HFF-Myc (cell line): ENCODE measurements around the gene CDH4.

Source experiments
- DNase-seq: peaks from one replicate; pipeline ENCODE4 v3.0.0-alpha.2; 2011; ENCODE audit warnings: low read depth; ENCODE audit errors: extremely low read depth
- H3K4me3 ChIP-seq: replicated peaks from 2 replicates; pipeline ENCODE4 v1.5.1; 2011; ENCODE audit warnings: low read depth, mild to moderate bottlenecking, control low read depth, low read length
- TF ChIP-seq, protein P1 (sequence below): IDR thresholded peaks from 2 replicates; pipeline ENCODE4 v1.5.1; 2012; ENCODE audit warnings: mild to moderate bottlenecking, low read depth, low read length, control low read depth; ENCODE audit errors: missing control alignments

CDH4 gene

DNA sequence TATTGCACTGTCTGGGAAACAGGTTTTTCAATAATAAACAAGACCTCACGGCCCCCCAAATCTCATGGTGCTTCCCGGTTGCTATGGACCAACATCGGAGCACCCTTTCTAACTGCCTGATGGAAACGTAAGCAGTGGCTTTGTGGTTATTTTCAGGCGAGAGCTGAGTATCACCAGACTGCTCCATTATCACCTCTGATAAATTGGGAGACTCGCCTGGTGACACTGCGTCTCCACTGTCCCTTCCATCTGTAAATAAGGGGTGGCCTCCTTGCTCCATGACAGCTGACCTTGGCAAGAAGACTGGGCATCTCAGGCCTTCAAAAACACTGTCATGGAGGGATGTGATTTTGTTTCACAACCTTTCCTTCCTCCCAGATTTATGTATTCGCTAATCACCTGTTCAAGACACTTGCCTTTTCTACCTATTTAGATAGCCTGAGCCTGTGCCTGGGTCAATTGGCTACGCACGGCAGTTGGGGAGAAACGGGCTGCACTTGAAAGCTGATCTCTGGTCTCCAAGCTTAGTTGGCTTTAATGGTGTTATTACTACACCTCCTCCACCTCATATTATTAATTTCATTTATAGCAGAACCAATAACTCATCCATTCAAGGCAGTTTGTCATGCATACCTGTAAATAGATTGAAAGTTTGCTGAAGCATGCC is 17.7 kb upstream of the CDH4 start:
- DNase-seq: no peak
- H3K4me3 ChIP-seq: no peak overlapping the region
- TF ChIP-seq, protein P1, sequence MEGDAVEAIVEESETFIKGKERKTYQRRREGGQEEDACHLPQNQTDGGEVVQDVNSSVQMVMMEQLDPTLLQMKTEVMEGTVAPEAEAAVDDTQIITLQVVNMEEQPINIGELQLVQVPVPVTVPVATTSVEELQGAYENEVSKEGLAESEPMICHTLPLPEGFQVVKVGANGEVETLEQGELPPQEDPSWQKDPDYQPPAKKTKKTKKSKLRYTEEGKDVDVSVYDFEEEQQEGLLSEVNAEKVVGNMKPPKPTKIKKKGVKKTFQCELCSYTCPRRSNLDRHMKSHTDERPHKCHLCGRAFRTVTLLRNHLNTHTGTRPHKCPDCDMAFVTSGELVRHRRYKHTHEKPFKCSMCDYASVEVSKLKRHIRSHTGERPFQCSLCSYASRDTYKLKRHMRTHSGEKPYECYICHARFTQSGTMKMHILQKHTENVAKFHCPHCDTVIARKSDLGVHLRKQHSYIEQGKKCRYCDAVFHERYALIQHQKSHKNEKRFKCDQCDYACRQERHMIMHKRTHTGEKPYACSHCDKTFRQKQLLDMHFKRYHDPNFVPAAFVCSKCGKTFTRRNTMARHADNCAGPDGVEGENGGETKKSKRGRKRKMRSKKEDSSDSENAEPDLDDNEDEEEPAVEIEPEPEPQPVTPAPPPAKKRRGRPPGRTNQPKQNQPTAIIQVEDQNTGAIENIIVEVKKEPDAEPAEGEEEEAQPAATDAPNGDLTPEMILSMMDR: no peak

DNA sequence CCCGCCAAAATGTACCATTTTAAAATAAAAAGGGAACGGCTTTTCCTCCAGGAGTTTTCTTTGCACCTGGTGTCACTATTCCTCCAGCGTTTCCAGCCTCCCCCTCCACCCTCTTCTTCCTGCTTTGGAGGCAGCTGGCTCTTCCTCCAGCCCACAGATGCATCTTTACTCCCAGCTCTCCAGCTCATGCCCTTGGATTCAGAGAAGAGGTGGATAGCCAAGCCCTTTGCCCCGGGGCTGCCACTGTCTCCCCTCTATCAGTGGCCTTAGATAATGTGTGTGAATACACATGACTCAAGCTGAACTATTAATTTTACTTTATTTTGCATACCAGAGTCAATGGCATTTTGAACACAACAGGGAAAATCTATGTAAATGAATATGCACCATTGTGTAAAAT is 15.3 kb upstream of the CDH4 start:
- DNase-seq: no peak
- TF ChIP-seq, protein P1: no peak
- H3K4me3 ChIP-seq: no peak overlapping the region

DNA sequence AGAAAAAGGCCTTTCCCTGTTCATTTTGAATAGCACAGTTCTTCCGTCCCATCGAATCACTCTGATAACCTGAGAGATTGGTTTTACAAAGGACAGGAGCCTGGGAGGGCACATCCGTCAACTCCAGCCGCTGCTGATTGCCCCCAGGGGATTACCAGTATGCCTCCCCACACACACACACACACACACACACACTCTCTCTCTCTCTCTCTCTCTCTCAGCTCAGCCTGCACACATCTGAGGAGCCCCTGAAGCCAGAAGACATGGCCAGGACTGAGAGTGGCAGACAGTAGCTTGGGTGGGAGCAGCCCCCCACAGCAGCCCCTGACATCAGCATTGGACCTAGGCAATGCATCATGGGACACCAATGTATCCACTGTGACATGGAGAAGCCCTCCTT is 13.2 kb upstream of the CDH4 start:
- DNase-seq: no peak
- H3K4me3 ChIP-seq: no peak overlapping the region
- TF ChIP-seq, protein P1: no peak

DNA sequence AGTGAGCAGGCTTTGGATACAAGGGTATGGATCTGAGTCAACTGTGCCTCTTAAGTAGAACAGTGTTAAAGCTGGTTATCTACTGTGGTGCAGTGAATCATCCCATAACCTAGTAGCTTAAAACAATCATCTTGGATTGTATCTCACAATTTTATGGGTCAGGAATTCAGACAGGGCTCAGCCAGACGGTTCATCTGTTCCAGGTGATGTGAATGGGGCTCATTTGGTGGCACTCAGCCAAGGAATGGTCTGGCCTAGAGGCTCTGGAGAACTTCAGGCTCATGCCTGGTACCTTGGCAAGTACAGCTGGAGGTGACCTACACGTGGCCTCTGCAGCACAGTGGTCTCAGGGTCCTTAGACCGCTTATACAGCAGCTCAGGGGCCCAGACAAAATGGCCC is 11.2 kb upstream of the CDH4 start:
- no peak for DNase-seq
- TF ChIP-seq, protein P1: no peak
- no peak overlapping the region for H3K4me3 ChIP-seq

DNA sequence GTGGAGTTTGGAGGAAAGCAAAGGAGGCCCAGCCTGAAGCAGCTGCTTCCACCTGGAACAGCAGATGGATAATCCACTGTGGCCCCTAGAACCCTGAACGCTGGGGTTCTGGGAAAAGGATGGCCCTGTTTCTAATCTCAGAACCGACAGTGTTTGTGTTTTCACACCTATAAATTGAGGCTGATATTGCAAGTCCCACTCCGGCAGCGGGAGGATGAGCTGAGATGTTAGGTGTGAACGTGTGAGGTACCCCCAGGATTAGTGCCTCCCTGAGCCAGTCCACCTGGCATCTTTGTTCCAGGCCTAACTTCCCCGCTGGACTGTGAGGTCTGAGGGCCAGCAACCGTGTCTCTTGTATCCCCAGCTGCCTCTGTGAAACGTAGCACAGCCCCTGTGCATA is 7.8 kb upstream of the CDH4 start:
- DNase-seq: no peak
- no peak overlapping the region for H3K4me3 ChIP-seq
- TF ChIP-seq, protein P1: no peak

DNA sequence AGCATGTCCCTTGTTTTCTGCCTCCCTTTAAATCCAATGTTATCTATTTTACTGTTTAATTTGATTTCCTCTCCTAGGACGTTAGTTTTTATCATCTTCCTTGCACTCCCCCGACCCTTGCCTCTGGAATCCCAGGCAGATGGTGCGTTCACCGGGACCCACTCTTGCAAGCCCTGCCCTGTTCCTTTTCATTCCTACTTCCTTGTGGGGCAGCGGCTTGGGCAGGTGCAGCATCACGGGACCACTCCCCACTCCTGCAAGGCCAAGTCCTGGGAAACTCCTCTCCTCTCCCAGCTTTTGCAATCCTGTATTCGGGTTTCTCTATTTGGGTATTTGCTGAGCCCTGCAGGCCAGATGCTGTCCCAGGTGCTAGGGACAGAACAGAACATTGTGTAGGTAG is 5.8 kb upstream of the CDH4 start:
- H3K4me3 ChIP-seq: no peak overlapping the region
- DNase-seq: no peak
- TF ChIP-seq, protein P1: no peak

DNA sequence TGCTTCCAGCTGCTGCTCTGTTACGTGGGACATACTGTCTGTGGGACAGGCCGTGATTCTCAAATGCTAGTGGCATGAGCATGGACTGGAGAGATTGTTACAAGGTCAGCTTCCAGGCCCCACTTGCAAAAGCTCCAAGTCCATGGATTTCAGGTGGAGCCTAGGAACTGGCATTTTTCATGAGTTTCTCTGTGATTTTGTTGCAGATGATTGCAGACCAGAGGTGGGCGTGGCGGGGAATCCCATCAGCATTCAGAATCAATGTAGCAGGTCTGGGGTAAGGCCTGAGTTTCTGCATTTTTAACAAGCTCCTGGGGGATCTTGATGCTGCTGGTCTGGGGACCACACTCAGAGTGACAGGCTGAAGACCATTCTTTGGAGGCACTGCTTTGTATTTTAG is 2.4 kb upstream of the CDH4 start:
- H3K4me3 ChIP-seq: no peak overlapping the region
- TF ChIP-seq, protein P1: no peak
- DNase-seq: no peak
